GM18909 (cell line): ENCODE data around the gene SFMBT2.
"Not testable (repeated sequence)": the region's sequence is repeated elsewhere in the genome, so short reads cannot be mapped to it uniquely, and the experiment has no call there.

Experiments
- ATAC-seq: cut with Tn5 transposase; IDR thresholded peaks from one replicate; pipeline ENCODE4 v1.9.1; 2021; ENCODE audit warnings: mild to moderate bottlenecking; ENCODE audit not compliant: unreplicated experiment, poor library complexity

SFMBT2 gene

DNA sequence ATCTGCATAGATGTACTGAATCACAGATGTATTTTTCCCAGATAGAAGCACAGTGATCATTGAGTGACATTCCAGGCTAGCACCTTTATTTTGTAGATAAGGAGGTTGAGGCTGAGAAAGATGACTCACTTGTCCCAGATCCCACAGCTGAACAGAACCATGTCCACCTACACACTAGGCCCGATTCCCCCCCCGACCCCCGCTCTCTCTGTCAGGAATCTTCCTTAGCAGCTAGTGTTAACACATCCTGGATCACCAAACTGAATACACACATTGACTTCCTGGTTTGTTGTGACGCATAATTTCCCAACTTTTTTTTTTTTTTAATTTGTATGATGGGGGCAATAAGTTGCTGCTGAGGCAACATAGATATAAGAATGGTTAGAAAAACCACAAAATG, 5.2 kb downstream of the SFMBT2 start:
- no peak for ATAC-seq

DNA sequence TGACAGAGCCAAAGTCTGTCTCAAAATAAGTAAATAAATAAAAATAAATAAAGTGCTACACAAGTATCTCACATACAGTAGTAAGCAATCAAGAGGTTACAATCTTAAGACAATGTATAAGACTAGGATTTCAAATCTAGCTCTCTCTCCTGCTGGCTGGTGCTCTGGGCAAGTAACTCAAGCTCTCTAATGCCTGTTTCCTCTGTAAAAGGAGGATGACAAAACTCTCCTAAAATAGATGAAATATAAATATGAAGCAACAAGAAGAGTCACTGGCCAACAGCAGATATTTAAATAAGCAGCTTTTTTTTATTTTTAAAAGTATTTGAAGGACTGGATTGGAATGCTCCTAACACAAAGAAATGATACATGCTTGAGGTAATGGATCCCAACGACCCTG, 7.2 kb downstream of the SFMBT2 start:
- ATAC-seq = no peak

DNA sequence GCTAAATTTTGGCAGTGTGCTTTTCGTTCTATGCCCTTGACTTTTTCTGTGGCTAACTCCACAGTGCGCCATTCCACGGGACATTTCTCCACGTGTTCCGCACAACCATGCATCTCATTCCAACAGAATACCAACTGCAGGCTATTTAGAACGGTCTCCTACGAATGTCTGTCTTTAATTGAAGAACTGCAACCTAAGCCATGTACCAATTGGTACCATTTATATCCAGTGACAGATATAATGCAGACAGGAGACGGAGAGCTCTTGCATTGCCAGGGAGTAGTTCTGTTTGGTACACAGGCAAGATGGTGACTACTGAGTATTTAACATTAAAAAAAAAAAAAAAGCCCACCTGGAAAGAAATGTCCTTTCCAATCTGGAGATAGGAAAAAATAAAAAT, 9.1 kb downstream of the SFMBT2 start:
- ATAC-seq = no peak

DNA sequence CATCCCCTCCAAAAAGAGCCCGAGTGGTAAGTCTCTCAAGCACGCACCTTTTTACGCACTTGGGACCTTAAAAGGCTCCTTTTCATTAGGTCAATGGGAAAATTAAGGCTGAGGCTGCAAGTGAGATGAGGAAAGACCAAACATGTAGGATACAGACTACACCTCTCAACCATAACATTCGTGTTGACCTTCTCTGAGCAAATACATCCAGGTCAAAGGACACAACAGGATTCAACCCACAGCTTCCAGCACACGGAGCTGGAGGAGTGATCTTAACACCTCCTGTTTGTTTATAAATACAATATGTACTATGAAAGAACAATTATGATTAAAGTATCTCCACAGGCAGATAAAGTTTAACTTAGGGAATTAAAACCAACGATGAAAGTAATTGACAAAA, 9.7 kb downstream of the SFMBT2 start:
- no peak for ATAC-seq

DNA sequence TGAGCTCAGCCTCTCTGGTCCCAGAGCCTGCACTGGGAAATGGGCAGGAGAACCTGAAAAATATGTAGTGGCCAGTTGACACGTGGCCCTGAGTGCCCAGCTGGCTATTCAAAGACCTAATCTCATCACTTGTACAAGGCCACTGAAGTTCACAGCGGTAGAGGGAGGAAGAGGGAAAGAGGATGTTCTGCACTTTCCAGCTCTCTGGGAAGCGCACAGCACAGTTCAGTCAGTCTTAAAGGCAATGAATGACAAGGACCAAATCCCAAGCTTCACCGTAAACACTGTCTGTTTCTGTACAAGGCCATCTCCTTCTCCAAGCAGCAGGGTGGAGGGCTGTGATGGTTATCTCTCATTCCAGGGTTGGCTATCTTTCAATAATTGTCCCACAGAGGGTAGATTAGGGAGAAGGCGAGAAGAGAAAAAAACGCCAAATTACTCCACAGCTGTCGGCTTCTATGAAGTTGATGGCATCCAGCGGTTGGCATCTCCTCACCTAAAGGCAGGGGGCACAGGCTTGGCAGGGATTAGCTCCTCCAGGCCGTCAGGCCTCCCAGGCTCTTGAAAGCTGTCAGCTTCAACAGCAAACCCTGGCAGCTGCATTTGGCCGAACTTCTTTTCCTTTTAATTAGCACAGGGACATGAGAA, 10.6 kb downstream of the SFMBT2 start:
- no peak for ATAC-seq

DNA sequence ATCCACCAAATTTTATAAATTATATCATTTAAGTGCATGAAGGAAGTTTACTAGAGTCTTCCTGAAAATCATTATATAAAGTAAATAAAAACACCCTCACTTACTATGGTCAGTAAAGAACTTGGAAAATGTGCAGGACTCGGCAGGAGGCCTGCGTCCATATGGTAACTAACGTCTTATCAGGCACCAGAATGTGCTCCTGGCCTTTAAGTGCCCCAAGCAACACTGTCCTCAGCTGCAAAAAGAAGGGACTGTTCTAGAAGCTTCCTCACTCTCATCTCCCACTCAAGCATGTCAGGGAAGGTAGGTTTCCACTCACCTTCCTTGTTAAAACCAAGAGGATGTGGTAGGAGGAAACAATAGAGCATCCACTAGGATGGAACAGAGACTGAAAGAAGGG, 11.3 kb downstream of the SFMBT2 start:
- ATAC-seq = no peak

DNA sequence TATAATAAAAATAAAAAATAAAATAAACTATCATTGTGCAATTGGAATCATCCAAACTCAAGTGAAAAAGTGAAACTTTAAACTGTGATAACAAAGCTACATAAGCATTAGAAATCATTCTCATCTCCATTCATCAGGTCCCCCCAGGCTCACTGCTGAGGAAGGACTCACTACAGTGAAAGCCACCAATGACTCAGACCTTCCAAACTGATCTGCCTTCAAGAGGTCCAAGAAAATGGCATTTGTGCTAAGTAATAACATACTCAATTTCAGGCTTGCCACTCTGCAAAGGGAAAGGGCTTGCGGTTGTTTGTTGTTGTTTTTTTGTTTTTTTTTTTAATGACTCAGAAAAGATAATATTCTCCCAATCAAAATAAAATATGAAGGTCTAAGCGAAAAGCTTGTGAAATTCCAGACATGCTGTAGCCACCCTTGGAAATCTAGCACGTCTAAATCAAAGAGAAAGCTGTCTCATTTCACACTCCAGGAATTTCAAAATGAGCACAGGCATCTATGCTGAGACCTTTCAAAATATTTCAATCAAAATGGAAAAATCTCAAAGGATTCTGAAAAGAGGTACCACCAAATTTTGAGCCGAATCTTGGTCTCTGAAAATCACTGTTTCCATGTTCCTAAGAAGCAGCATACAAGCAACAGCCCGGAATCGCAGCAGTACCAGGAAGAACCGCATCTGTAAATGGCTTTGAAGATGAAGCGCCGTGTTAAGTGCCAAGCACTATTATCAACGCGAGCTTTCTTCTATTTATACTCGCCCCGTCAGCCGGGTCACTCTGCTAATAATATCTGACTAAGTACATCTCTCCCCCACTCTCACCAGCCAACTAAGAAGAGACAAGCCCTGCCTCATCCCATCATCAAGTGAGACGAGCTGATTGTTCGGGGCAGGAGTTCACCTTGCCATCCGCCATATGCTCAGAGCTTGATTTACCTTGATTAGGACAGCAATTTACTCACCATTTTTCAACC, 13.5 kb downstream of the SFMBT2 start:
- ATAC-seq = no peak

DNA sequence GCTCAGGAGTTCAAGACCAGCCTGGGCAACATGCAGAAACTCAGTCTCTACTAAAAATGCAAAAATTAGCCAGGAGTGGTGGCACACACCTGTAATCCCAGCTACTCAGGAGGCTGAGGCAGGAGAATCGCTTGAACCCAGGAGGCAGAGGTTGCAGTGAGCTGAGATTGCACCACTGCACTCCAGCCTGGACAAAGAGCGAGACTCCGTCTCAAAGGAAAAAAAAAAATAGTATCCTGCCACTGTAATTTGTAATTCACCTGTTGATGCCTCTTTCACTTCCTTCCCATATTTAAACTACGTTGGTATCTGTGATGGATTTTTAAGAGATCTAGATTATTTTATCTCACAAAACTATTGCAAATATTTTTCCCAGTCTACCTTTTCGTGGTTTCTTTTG, 18.5 kb downstream of the SFMBT2 start:
- ATAC-seq = not testable (repeated sequence)

DNA sequence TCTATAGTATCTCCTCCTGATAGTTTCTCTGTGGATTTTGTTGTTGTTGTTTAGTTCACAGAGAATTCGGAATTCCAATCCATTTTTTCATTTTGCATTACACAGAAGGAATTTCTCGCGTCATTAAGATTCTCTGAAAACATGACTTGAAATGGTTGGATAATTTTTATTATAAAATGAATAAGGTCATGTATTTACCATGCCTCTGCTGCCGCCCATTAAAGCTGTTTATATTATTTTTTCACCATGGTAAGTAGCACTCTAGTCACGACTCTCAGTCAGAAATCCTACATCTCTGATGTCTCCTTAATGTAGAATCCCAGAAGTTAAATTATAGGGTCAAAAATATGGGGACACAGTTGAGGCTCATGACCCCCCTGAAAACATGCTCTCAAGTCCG, 19.1 kb downstream of the SFMBT2 start:
- no peak for ATAC-seq

DNA sequence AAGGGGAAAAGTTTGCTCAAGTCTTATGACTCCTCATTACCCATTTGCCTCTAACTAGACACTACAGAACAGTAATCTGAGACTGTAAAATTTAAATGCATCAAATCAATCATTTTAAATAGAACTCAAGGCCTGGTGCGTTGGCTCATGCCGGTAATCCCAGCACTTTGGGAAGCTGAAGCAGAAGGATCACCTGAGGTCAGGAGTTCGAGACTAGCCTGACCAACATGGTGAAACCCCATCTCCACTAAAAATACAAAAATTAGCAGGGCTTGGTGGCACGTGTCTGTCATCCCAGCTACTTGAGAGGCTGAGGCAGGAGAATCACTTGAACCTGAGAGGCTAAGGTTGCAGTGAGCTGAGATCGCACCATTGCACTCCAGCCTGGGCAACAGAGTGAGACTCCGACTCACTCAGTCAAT, 20.1 kb downstream of the SFMBT2 start:
- not testable (repeated sequence) for ATAC-seq

DNA sequence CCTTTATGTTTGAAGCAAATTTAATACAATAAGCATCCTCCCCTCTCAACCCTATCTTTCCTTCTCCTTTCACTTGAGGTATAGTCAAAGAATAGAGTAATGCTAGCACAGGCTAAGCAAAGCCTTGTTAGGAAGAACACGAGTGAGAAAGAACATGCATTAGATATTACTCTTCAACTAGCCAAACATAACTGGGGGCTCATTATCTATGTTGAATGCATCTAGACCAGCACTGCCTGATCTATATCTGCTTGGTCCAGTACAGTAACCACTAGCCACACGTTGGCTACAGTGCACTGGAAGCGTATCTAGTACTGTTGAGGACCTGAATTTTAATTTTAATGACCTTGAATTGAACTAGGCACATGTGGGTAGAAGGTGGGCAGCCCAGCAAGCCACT, 21.0 kb downstream of the SFMBT2 start:
- ATAC-seq = no peak

DNA sequence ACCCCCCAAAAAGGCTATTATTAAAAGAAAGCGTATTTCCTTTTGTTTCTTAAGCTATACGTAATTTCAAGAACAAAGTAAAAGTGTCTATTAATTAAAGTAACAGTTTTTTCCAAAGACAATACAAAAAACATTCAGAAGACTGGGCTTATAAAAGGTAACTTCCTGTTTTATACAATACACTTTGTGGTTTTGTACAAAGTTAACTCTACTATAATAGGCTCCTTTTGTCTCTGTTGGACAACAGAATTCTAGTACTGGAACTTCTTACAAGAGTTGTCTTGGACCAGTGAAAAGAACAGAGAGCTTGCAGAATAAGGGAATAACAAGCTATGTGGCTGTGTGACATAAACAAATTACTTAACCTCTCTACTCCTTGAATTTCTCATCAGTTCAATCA, 21.5 kb downstream of the SFMBT2 start:
- no peak for ATAC-seq

DNA sequence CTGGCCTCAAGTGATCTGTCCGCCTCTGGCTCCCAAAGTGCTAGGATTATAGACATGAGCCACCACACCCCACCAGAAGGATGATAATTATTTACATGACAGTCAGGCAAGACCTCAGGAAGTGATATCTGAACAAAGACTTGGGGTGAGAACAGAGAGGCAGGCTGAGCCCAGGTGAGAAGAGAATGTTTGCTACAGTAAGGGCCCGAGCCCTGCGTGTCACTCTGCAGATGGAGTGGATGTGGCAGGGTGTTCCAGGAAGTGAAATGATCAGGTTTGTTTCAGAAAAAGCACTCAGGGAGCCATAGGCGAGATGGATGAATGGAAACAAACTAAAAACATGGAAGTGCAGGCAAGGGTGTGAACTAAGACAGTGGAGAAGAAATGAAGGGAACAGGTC, 22.2 kb downstream of the SFMBT2 start:
- no peak for ATAC-seq

DNA sequence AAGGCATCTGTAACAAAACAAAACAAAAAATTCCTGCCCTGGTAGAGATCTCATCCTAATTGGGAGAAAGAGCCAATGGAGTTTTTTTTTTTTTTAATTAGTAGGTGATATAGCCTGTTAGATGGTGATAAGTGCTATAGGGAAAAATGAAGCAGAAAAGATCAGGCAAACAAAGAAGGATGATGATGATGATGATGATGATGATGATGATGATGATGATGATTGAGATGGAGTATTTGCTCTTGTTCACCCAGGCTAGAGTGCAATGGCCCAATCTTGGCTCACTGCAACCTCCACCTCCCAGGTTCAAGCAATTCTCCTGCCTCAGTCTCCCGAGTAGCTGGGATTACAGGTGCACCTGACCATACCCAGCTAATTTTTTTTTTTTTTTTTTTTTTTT, 22.7 kb downstream of the SFMBT2 start:
- ATAC-seq = not testable (repeated sequence)

DNA sequence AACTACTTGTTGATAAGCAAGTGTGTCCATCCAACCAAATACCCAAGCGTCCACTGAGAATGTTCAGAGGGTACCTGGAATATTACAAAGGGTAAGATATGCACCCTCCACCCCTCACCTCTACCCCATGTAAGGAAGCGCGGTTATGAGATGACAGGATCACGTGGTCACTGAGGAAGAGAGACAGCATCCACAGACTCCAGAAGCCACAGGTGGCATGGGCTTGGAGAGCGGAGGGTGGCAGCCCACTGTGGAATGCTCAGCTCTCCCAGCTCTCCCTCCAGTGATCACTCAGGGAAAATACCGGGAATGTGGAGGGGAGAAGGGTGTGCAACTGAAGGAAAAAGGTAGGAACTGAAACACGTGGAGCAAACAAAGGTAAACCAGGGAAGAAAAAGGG, 25.7 kb downstream of the SFMBT2 start:
- ATAC-seq = no peak

DNA sequence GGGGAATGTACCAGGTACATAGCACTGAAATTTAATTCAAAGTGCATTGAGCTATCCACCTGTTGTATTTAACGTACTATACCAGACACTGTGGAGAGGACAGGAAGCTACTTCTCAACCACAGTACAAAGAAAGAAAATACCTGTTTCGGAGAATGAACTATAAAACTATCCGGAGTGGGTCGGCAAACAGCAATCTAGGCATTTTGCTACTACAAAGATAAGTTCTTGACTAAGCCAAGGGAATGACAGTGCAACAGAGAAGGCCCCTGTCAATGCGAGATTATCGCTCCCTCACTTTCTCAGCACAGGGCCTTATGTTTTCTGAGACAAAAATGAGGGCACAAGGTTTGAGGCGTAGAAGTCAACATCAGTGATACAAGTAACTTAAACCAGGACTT, 27.4 kb downstream of the SFMBT2 start:
- ATAC-seq = no peak

DNA sequence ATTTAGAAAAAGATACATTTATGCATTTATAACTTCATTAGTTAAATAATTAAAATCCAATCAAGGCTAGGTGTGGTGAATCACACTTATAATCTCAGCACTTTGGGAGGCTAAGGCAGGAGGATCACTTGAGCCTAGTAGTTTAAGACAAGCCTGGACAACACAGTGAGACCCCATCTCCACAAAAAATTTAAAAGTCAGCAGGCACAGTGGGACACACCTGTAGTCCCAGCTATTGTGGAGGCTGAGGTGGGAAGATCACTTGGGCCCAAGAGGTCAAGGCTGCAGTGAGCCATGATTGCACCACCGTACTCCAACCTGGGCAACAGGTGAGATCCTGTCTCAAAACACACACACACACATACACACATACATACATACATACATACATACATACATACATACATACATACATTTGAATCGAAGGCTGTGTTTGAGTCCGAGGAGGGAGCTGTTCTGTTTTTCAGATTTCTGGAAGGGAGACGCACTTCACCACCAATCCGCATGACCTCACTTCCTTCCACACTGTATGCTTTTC, 30.1 kb downstream of the SFMBT2 start:
- ATAC-seq = no peak

DNA sequence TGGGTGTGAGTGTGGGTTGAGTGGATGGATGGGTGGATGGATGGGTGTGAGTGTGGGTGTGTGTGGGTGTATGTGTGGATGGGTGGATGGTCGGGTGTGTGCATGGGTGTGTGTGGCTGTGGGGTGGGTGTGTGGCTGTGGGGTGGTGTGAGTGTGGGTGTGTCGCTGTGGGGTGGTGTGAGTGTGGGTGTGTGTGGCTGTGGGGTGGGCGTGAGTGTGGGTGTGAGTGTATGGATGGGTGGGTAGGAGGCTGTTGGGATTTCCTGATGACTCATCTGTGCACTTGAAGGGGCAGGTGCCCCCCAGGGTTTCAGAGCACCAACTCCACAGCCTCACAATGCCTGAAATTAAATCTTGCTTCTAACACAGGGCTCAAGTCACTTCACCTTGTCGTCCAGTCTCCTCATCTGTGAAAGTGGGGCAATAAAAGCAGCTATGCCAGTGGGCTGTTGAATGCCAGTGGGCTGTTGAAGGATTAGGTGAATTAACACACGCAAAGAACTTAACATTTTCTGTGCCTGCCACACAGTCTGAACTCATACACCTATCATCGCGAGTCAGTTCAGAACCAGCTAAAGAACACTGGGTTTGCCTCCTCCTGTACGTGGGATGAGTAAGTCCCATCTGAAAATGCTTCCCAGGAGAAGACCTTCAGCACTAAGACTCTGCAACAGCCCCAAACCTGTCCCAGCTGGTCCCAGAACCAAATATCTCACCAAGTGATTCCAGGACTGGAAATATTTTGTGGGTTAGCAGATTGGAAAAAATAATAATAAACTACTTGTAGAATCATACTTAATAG, 32.0 kb downstream of the SFMBT2 start:
- ATAC-seq = no peak

DNA sequence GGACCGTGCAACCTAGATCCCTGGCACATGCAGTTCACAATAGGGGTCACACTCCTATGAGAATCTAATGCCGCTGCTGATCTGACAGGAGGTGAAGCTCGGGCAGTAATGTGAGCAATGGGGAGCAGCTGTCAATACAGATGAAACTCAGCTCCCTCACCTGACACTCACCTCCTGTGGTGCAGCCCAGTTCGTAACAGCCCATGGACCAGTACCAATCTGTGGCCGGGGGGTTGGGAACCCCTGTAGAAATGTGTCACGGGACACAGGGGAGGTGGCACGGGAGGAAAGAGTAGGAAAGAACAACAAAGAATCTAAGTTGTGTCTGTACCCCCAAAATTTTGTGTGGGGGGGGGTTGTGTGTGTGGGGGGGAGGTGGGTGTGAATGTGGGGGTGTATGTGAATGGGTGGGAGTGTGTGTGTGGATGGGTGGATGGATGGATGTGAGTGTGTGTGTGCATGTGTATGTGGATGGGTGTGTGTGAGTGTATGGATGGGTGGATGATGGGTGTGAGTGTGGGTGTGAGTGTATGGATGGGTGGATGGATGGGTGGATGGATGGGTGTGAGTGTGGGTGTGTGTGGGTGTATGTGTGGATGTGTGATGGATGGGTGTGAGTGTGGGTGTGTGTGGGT, 33.1 kb downstream of the SFMBT2 start:
- ATAC-seq = no peak

DNA sequence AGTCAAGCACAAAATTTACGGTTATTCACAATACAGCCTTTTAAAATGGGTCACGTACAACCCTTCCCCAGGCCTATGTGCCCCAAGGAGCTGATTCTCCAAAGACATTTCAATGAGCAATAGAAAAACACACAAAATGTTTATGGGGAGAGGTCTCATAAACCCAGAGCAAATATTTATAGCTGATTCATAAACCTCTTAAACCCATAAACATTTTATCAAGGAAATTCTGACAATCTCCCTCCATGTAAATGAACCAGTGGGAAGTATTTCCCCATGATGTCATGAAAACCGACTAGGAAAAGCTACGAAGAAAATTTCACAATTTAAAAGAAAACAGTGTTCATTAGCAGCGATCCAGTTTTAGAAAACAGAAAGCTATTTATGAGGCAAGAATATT, 36.0 kb downstream of the SFMBT2 start:
- ATAC-seq = no peak
